Breast epithelium (tissue), 3 donors: Measurements from ENCODE around the gene MAN1C1.

ENCODE experiments used
- CTCF ChIP-seq, 3 donors: fragments of 450-650 bp; IDR thresholded peaks; one replicate each; pipeline ENCODE4 v1.5.1; 2016 to 2017; ENCODE audit warnings: antibody characterized with exemption in 3 of 3, mild to moderate bottlenecking in 3 of 3, moderate library complexity in 3 of 3
- POLR2A ChIP-seq: fragments of 450-650 bp; IDR thresholded peaks from one replicate; pipeline ENCODE4 v1.6.1; 2016; ENCODE audit warnings: antibody characterized with exemption, mild to moderate bottlenecking, moderate library complexity
- POLR2AphosphoS5 ChIP-seq, 3 donors: sonication (generic); formaldehyde crosslinking; IDR thresholded peaks; one replicate each; pipeline ENCODE4 v1.6.1; 2017; ENCODE audit warnings: antibody characterized with exemption in 3 of 3

- TF ChIP-seq CTCF (IDR thresholded peaks at IDR 0.05) (no peak), POLR2A (no peak), POLR2AphosphoS5 (IDR thresholded peaks at IDR 0.05) (no peak)
These were observed 140.7 kb downstream of the MAN1C1 start for GRCh38 chr1:25757151-25757845.
